WTC11 (cell line): ENCODE results near the gene ELOA. TPM values are rescaled to one million over a fixed set of nuclear protein-coding genes. Genes with fewer than 3 reads are reported as not detected.

Experiments used
- ATAC-seq: fragments of 200-7000 bp; cut with Tn5 transposase; 2 replicates; pipeline ENCODE4 v1.10.0; 2021; ENCODE audit warnings: mild to moderate bottlenecking, moderate library complexity
- CTCF ChIA-PET: fragments of 300-600 bp; sonication (Branson Sonifier 250); formaldehyde crosslinking; loops from one replicate; lab custom pipeline; 2021; ENCODE audit warnings: antibody characterized with exemption; lab: Charles Lee
- POLR2A ChIA-PET: fragments of 350-600 bp; sonication (Branson Sonifier 250); formaldehyde crosslinking; loops from one replicate; lab custom pipeline; 2021; ENCODE audit warnings: antibody characterized with exemption; lab: Charles Lee
- DNase-seq: peaks from one replicate; pipeline ENCODE4 v3.0.0; 2021; ENCODE audit warnings: low spot score
- H3K27ac Mint-ChIP-seq: 2 replicates; pipeline ENCODE4 v1.8.0; 2021; ENCODE audit warnings: mixed read lengths
- H3K27me3 Mint-ChIP-seq: 2 replicates; pipeline ENCODE4 v1.8.0; 2021; ENCODE audit warnings: low read depth, mild to moderate bottlenecking, moderate library complexity, mixed read lengths
- H3K36me3 Mint-ChIP-seq: 2 replicates; pipeline ENCODE4 v1.8.0; 2021; ENCODE audit warnings: mixed read lengths
- H3K4me1 Mint-ChIP-seq: 2 replicates; pipeline ENCODE4 v1.8.0; 2022; ENCODE audit warnings: mixed read lengths
- H3K4me3 Mint-ChIP-seq: 2 replicates; pipeline ENCODE4 v1.8.0; 2021; ENCODE audit warnings: mild to moderate bottlenecking, moderate library complexity, mixed read lengths
- H3K9me3 Mint-ChIP-seq: 2 replicates; pipeline ENCODE4 v1.8.0; 2021; ENCODE audit warnings: mixed read lengths
- ATF6 ChIP-seq: sonication (generic); formaldehyde crosslinking; IDR thresholded peaks from 2 replicates; pipeline ENCODE4 v1.8.1; 2023; ENCODE audit warnings: mild to moderate bottlenecking, missing genetic modification reagents
- EMX1 ChIP-seq: fragments of 250-450 bp; sonication (Bioruptor Pico); IDR thresholded peaks from 2 replicates; pipeline ENCODE4 v1.8.0; 2021; ENCODE audit warnings: mild to moderate bottlenecking
- ESRRA ChIP-seq: sonication (generic); formaldehyde crosslinking; IDR thresholded peaks from 2 replicates; pipeline ENCODE4 v1.8.1; 2022; ENCODE audit warnings: mild to moderate bottlenecking, missing genetic modification reagents, borderline replicate concordance
- ETV6 ChIP-seq: sonication (generic); formaldehyde crosslinking; IDR thresholded peaks from 2 replicates; pipeline ENCODE4 v1.8.1; 2022; ENCODE audit warnings: mild to moderate bottlenecking, missing genetic modification reagents
- GTF2I ChIP-seq: fragments of 250-450 bp; sonication (Bioruptor Pico); conservative IDR thresholded peaks from 2 replicates; pipeline ENCODE4 v1.4.0; 2021; ENCODE audit warnings: mild to moderate bottlenecking
- HMGA2 ChIP-seq: fragments of 250-450 bp; sonication (Bioruptor Pico); IDR thresholded peaks from 2 replicates; pipeline ENCODE4 v1.4.0; 2021; ENCODE audit warnings: mild to moderate bottlenecking, moderate library complexity
- HMGXB4 ChIP-seq: sonication (generic); formaldehyde crosslinking; IDR thresholded peaks from 2 replicates; pipeline ENCODE4 v1.8.1; 2023; ENCODE audit warnings: mild to moderate bottlenecking, moderate library complexity, missing genetic modification reagents
- IRF2 ChIP-seq: sonication (generic); formaldehyde crosslinking; IDR thresholded peaks from 2 replicates; pipeline ENCODE4 v1.8.0; 2022; ENCODE audit warnings: low read depth, missing genetic modification reagents, borderline replicate concordance
- JAZF1 ChIP-seq: fragments of 250-450 bp; sonication (Bioruptor Pico); IDR thresholded peaks from 2 replicates; pipeline ENCODE4 v1.9.0; 2021; ENCODE audit warnings: moderate library complexity, mild to moderate bottlenecking, inconsistent platforms
- KAT7 ChIP-seq: sonication (generic); formaldehyde crosslinking; IDR thresholded peaks from 2 replicates; pipeline ENCODE4 v1.8.1; 2023; ENCODE audit warnings: missing genetic modification reagents, mild to moderate bottlenecking, borderline replicate concordance
- MLX ChIP-seq: sonication (generic); formaldehyde crosslinking; IDR thresholded peaks from 2 replicates; pipeline ENCODE4 v1.8.1; 2023; ENCODE audit warnings: mild to moderate bottlenecking, missing genetic modification reagents, moderate library complexity
- NFATC4 ChIP-seq: fragments of 250-450 bp; sonication (Bioruptor Pico); IDR thresholded peaks from 2 replicates; pipeline ENCODE4 v1.9.0; 2021; ENCODE audit warnings: mild to moderate bottlenecking
- NFE2L1 ChIP-seq: sonication (generic); formaldehyde crosslinking; IDR thresholded peaks from 2 replicates; pipeline ENCODE4 v1.8.1; 2023; ENCODE audit warnings: missing genetic modification reagents
- NFYB ChIP-seq: sonication (generic); formaldehyde crosslinking; conservative IDR thresholded peaks from 2 replicates; pipeline ENCODE4 v1.8.0; 2022; ENCODE audit warnings: low read depth, missing genetic modification reagents
- SMAD3 ChIP-seq: sonication (generic); formaldehyde crosslinking; IDR thresholded peaks from 2 replicates; pipeline ENCODE4 v1.8.0; 2022; ENCODE audit warnings: missing genetic modification reagents, mild to moderate bottlenecking, borderline replicate concordance
- SMAD4 ChIP-seq: sonication (generic); formaldehyde crosslinking; IDR thresholded peaks from 2 replicates; pipeline ENCODE4 v1.8.0; 2022; ENCODE audit warnings: mild to moderate bottlenecking, missing genetic modification reagents
- SP1 ChIP-seq: sonication (generic); formaldehyde crosslinking; conservative IDR thresholded peaks from 2 replicates; pipeline ENCODE4 v1.8.1; 2022; ENCODE audit warnings: missing genetic modification reagents
- TP53 ChIP-seq: sonication (generic); formaldehyde crosslinking; IDR thresholded peaks from 2 replicates; pipeline ENCODE4 v1.8.1; 2023; ENCODE audit warnings: mild to moderate bottlenecking, missing genetic modification reagents
- ZNF138 ChIP-seq: sonication (generic); formaldehyde crosslinking; conservative IDR thresholded peaks from 2 replicates; pipeline ENCODE4 v1.8.1; 2022; ENCODE audit warnings: mild to moderate bottlenecking, moderate library complexity, missing genetic modification reagents
- ZNF219 ChIP-seq: sonication (generic); formaldehyde crosslinking; IDR thresholded peaks from 2 replicates; pipeline ENCODE4 v1.8.0; 2023; ENCODE audit warnings: missing genetic modification reagents, mild to moderate bottlenecking, borderline replicate concordance
- ZNF263 ChIP-seq: sonication (generic); formaldehyde crosslinking; IDR thresholded peaks from 2 replicates; pipeline ENCODE4 v1.8.1; 2022; ENCODE audit warnings: low read depth, mild to moderate bottlenecking, moderate library complexity, missing genetic modification reagents
- ZNF396 ChIP-seq: fragments of 250-450 bp; sonication (Bioruptor Pico); IDR thresholded peaks from 2 replicates; pipeline ENCODE4 v1.8.0; 2021; ENCODE audit warnings: mild to moderate bottlenecking, moderate library complexity, borderline replicate concordance
- ZNF416 ChIP-seq: fragments of 250-450 bp; sonication (Bioruptor Pico); IDR thresholded peaks from 2 replicates; pipeline ENCODE4 v1.9.0; 2021; ENCODE audit warnings: mild to moderate bottlenecking, inconsistent platforms
- ZNF512 ChIP-seq: sonication (generic); formaldehyde crosslinking; IDR thresholded peaks from 2 replicates; pipeline ENCODE4 v1.8.1; 2022; ENCODE audit warnings: missing genetic modification reagents, borderline replicate concordance
- total RNA-seq: library from RNA; stranded (reverse); gene quantifications from 3 replicates; pipeline ENCODE4 v1.2.3, GENCODE V29; 2021
- TF ChIP-seq, protein P1 (sequence below): fragments of 250-450 bp; sonication (Bioruptor Pico); IDR thresholded peaks from 2 replicates; pipeline ENCODE4 v2.1.2; 2022; ENCODE audit warnings: mild to moderate bottlenecking, moderate library complexity
- TF ChIP-seq, protein P2 (sequence below): sonication (generic); formaldehyde crosslinking; IDR thresholded peaks from 2 replicates; pipeline ENCODE4 v1.8.0; 2022; ENCODE audit warnings: mild to moderate bottlenecking, missing genetic modification reagents

Gene ELOA
- total RNA-seq, 1 experiment from 2014 or later = 45.1 TPM

DNA sequence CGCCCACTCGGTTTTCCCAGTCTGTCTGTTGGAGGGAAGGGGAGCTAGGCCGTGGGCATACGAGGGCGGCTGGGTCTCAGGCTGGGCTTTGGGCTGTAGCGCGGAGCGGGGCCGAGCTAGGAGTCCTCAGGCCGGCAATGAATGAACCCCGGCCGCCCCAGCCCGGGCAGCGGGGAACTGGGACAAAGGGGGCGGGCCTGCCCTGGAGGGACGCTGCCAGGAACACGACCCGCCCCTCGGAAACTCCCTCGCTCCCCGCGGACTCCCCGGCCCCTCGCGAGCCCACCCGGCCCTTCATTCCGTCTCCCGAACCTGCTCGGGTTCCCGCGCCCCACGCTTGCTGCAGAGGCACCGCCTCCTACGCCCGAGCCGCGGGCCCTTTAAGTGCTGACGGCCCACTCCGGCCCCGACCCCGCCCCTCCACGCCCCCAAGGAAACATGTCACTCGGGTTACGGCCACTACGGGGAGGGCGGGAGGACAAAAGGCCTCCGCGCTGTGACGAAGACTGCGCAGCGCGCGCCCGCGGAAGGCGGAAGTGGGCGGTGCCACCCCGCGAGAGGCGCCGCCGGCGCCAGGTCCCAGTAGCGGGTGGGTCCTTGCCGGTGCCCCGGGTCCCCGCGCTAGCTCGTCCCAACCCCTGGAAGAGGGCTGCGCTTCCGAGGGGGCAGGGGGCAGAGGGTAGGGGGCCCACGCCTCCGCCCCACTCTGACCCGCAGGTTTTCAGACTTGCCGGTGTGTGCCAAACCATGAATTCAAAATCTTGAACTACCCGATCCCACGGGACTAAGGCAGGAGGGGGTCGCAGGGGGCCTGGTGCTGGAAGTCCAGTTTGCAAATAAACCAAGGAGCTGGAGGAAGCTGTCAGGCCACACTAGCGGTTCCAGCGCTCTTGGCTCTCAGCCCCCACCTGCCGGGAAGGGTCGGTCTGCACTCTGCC lies 57.4 kb downstream of the ELOA start, which contains the start of gene GALE:
GALE (minus strand) TSS at position 355 of the 938 bp plus-strand sequence. CDS start 1,747 bp downstream, outside the sequence.
- Mint-ChIP-seq H3K36me3 (peaks cover 10% of the 10 kb centered on the region; the same call in 1 of the 2 replicates), H3K9me3 (no peaks in the 10 kb centered on the region), H3K4me1 (peaks cover 14% of the 10 kb centered on the region), H3K27me3 (peaks cover 17% of the 10 kb centered on the region), H3K27ac (peak within 1 kb of the TSS; percentile 94), H3K4me3 (peak within 1 kb of the TSS; percentile 96)
- POLR2A ChIA-PET = interaction anchor here (0.5 to 1.6 kb wide), 5 partner anchors 22 to 501 kb away, joined by 3 to 5 read pairs (median 3); partner anchors contain the start of genes HMGCL and PITHD1
- peak; percentile 48 for ATAC-seq
- CTCF ChIA-PET = interaction anchor here (0.6 to 7.8 kb wide), 13 partner anchors 9 to 294 kb away, joined by 3 to 109 read pairs (median 4); partner anchors contain the start of genes FUCA1, LYPLA2 and PITHD1
- DNase-seq = peak; percentile 80
- TF ChIP-seq ZNF512 (CRISPR knock-in tag) (no peak), ATF6 (CRISPR knock-in tag) (no peak), MLX (CRISPR knock-in tag) (no peak), HMGXB4 (CRISPR knock-in tag) (peak; percentile 67; the same call in 1 of the 2 replicates), ESRRA (0 out of 2 replicates have a peak, but pooled peaks have one; percentile 30), ZNF416 (CRISPR knock-in tag) (no peak), ZNF263 (CRISPR knock-in tag) (no peak), GTF2I (no peak), SMAD4 (CRISPR knock-in tag) (no peak), SMAD3 (CRISPR knock-in tag) (no peak), HMGA2 (CRISPR knock-in tag) (0 out of 2 replicates have a peak, but pooled peaks have one; percentile 11), NFATC4 (CRISPR knock-in tag) (no peak), KAT7 (CRISPR knock-in tag) (no peak; the same call in 1 of the 2 replicates), ZNF219 (CRISPR knock-in tag) (no peak), ZNF396 (no peak), NFYB (CRISPR knock-in tag) (no peak), IRF2 (CRISPR knock-in tag) (no peak), TP53 (no peak), JAZF1 (CRISPR knock-in tag) (no peak), SP1 (CRISPR knock-in tag) (peak; percentile 98), NFE2L1 (no peak), EMX1 (CRISPR knock-in tag) (no peak), ETV6 (CRISPR knock-in tag) (0 out of 2 replicates have a peak, but pooled peaks have one; percentile 18), ZNF138 (CRISPR knock-in tag) (no peak)
- TF ChIP-seq, protein P1, sequence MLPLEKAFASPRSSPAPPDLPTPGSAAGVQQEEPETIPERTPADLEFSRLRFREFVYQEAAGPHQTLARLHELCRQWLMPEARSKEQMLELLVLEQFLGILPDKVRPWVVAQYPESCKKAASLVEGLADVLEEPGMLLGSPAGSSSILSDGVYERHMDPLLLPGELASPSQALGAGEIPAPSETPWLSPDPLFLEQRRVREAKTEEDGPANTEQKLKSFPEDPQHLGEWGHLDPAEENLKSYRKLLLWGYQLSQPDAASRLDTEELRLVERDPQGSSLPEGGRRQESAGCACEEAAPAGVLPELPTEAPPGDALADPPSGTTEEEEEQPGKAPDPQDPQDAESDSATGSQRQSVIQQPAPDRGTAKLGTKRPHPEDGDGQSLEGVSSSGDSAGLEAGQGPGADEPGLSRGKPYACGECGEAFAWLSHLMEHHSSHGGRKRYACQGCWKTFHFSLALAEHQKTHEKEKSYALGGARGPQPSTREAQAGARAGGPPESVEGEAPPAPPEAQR (CRISPR knock-in tag) = no peak
- TF ChIP-seq, protein P2, sequence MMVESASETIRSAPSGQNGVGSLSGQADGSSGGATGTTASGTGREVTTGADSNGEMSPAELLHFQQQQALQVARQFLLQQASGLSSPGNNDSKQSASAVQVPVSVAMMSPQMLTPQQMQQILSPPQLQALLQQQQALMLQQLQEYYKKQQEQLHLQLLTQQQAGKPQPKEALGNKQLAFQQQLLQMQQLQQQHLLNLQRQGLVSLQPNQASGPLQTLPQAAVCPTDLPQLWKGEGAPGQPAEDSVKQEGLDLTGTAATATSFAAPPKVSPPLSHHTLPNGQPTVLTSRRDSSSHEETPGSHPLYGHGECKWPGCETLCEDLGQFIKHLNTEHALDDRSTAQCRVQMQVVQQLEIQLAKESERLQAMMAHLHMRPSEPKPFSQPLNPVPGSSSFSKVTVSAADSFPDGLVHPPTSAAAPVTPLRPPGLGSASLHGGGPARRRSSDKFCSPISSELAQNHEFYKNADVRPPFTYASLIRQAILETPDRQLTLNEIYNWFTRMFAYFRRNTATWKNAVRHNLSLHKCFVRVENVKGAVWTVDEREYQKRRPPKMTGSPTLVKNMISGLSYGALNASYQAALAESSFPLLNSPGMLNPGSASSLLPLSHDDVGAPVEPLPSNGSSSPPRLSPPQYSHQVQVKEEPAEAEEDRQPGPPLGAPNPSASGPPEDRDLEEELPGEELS (CRISPR knock-in tag) = peak; percentile 69; the same call in 1 of the 2 replicates
